A673 (cell line): ENCODE measurements around the gene DACT2.

Source experiments
- CTCF ChIP-seq: fragments of 300-800, 200-600 bp; sonication (generic); conservative IDR thresholded peaks from 2 replicates; pipeline ENCODE4 v1.5.1; 2017; ENCODE audit warnings: low read depth, mild to moderate bottlenecking, antibody characterized with exemption, low read length, moderate library complexity, mixed read lengths
- EZH2 ChIP-seq: fragments of 200-600 bp; sonication (generic); IDR thresholded peaks from 2 replicates; pipeline ENCODE4 v1.6.1; 2017; ENCODE audit warnings: borderline replicate concordance, low read depth, mild to moderate bottlenecking, mixed read lengths, antibody characterized with exemption, low read length; ENCODE audit not compliant: poor library complexity, severe bottlenecking

DNA sequence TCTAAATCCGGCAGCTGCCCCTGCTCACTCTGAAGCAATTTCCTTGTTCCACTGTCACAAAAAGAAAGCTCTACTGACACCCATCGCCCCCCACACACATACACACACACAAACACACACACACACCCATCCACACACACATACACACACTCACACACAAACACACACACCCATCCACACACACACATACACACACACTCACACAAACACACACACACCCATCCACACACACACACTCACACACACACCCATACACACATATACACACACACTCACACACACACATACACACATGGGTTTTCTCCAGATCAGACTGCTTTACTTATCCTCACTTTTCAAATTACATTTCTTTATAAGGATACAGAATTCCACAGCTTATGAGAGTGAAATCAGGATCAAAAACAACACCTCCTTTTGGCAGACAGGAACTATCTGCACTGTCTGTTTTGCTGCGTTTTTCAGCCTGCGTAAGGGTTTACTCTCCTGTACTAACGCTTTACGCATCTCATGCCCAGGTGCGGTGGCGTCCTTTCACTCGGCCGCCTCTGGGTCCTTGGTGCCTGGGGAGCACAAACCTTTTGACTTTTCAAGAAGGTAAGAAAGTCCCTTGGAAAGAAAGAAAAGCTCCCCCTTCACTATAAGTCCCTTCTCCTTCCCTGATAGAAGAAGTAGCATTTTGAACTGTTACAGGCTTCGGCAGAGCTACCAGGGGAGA is 8.0 kb downstream of the DACT2 start:
- TF ChIP-seq CTCF = no peak
- TF ChIP-seq EZH2 = no peak
